ENCODE measurements around the gene TMSB10. TPM values are rescaled to one million over a fixed set of nuclear protein-coding genes. Genes with fewer than 3 reads are reported as not detected.
A peak's percentile ranks its signal among the peaks of the same experiment; 100 is the strongest.

The TMSB10 gene
- total and polyA plus RNA-seq, 2 donors (not counting 1 experiment from before 2014, with no cell fraction given) = 885 to 5,410 TPM

GRCh38 chr2:84906900-84907714 lies 1.7 kb downstream of the TMSB10 start:
- H3K27me3 Mint-ChIP-seq = no peaks in the 10 kb centered on the region
- H3K4me2 ChIP-seq (replicated peaks; ENCODE audit: low read depth, low read length, poor library complexity, severe bottlenecking) = peak overlapping the region; percentile 82
- H3K9ac ChIP-seq (ENCODE audit: low read length) = peak overlapping the region; percentile 90
- H3K79me2 ChIP-seq (ENCODE audit: control insufficient read depth, insufficient read depth, low read length) = peaks cover 51% of the 10 kb centered on the region
- H3K36me3 ChIP-seq (replicated peaks in 1 of 2; ENCODE audit: control extremely low read depth in 1 of 2, control insufficient read depth in 1 of 2, extremely low read depth in 1 of 2, insufficient read depth in 2 of 2, low read length in 1 of 2) = peaks cover 0 to 9% of the 10 kb centered on the region in 2 experiments
- intact Hi-C loops (cut with micrococcal nuclease) = loop anchor here (1.0 to 10.0 kb wide), 3 partner anchors 9 to 1718 kb away; partner anchors contain the start of gene RNF103
- H3K4me1 Mint-ChIP-seq = peaks cover 52% of the 10 kb centered on the region
- H3K9me3 ChIP-seq (ENCODE audit: control extremely low read depth in 1 of 3, control insufficient read depth in 2 of 3, insufficient read depth in 1 of 3, low read length in 2 of 3) = peaks cover 0 to 7% (median 0%) of the 10 kb centered on the region in 3 donors
- H3K27ac Mint-ChIP-seq = peak overlapping the region; percentile 93
- TF ChIP-seq CTCF (IDR thresholded peaks at IDR 0.05) (no peak), EZH2 (IDR thresholded peaks at IDR 0.05; ENCODE audit: borderline replicate concordance, insufficient read depth, low read depth, low read length, poor library complexity, severe bottlenecking) (no peak)
- peaks cover 10% of the 10 kb centered on the region for H3K9me3 Mint-ChIP-seq (ENCODE audit: insufficient read depth)
- peak overlapping the region; percentile 77 to 83 for H3K27ac ChIP-seq (ENCODE audit: low read length in 2 of 2)
- POLR2A ChIA-PET = interaction anchor here (0.5 to 5.0 kb wide), 17 partner anchors 10 to 1714 kb away, joined by 3 to 129 read pairs (median 4); partner anchors contain the start of genes DNAH6, KCMF1 and TRABD2A
- 16% methylated on average over 5 of the region's 15 CpGs for WGBS (ENCODE audit: insufficient coverage)
- no peaks in the 10 kb centered on the region for H3K27me3 ChIP-seq (replicated peaks in 1 of 4; ENCODE audit: control extremely low read depth in 1 of 4, control insufficient read depth in 3 of 4, insufficient read depth in 4 of 4, low read length in 3 of 4)
- H3K4me1 ChIP-seq (ENCODE audit: control insufficient read depth in 2 of 2, insufficient read depth in 2 of 2, low read length in 2 of 2) = peaks cover 36 to 40% of the 10 kb centered on the region in 2 donors
- peak overlapping the region; percentile 87 for H3K4me3 Mint-ChIP-seq
- H3K4me3 ChIP-seq (ENCODE audit: control extremely low read depth in 1 of 5, extremely low read depth in 1 of 5, insufficient read depth in 1 of 5, low read depth in 2 of 5, low read length in 4 of 5) = peak overlapping the region; percentile 67 to 98 (median 93)
- peak; percentile 31 for ATAC-seq (ENCODE audit: low read depth)
- H2AFZ ChIP-seq (ENCODE audit: insufficient read depth, low read depth, low read length, poor library complexity, severe bottlenecking) = no peak overlapping the region
- peaks cover 13% of the 10 kb centered on the region for H4K20me1 ChIP-seq (ENCODE audit: control insufficient read depth, insufficient read depth, low read length, poor library complexity, severe bottlenecking)
- peak; percentile 80 for DNase-seq
- CTCF ChIA-PET = interaction anchor here (1.1 to 5.7 kb wide), 9 partner anchors 10 to 65 kb away, joined by 3 to 159 read pairs (median 12); partner anchors contain the start of gene TRABD2A

Data from B cell (primary cell).